HG03097 (cell line): Measurements from ENCODE around the gene KDSR.

Experiments
- ATAC-seq: cut with Tn5 transposase; IDR thresholded peaks from one replicate; pipeline ENCODE4 v1.9.1; 2021; ENCODE audit not compliant: unreplicated experiment, low FRiP score

Gene KDSR

DNA sequence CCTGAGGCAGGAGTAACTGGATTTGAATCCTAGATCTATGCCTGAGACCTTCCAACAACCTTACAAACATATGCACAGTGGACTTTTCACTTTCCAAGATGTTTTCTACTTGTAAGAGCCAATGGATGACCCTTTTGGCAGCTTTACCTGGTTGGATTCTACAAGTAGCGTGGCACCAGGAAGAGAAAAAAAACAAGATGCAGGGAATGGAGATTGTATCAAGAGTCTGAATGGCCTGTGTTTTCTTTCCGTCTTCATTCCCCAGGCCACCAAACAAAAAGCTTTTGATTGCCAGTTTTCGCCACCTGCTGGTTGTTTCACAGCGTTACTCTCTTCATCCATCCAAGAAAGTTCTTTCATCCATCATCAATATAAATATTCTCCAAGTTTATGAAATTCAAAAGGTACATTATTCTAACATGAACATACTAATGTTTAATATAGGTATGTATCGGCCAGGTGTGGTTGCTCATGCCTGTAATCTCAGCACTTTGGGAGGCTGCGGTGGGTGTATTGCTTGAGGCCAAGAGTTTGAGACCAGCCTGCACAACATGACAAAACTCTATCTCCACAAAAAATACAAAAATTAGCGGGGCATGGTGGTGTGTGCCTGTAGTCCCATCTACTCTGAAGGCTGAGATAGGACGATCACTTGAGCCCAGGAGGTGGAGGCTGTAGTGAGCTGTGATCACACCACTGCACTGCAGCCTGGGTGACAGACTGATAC lies 43.9 kb downstream of the KDSR start:
- ATAC-seq: no peak

DNA sequence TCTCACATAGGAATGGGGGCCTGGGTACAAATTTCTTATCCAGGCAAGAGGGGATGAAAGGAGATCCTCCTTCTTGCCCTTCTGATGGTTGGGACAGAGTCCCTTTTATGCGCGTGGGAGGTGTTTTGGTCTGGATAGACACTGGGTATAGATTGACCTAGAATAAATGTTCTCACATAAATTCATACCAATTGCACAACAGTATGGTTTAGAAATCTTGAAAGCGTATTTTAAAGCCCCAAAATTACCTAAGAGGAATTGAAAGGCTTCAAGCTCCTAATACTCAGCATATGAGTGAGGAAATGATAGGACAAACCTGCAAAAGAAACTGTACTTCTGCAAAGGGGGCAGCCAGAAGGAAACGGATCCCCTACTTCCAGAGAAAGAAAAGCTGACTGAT lies 44.8 kb downstream of the KDSR start:
- no peak for ATAC-seq

DNA sequence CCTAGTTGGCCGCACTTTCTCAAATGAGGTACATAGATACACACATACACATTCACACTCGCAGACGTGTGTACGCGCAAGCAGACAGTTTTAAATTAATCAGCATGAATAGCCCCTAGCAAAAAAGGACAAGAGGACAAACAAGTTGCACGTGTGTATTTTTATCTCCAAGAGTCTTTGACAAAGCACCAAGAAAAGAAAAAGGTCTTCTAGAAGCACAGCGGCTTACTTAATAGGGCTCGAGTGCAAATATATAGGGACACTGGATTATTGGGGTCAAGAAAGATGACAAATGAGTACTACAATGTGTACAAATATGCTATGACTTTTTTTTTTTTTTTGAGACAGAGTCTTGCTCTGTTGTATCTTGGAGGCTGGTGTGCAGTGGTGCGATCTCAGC lies 45.7 kb downstream of the KDSR start:
- no peak for ATAC-seq

DNA sequence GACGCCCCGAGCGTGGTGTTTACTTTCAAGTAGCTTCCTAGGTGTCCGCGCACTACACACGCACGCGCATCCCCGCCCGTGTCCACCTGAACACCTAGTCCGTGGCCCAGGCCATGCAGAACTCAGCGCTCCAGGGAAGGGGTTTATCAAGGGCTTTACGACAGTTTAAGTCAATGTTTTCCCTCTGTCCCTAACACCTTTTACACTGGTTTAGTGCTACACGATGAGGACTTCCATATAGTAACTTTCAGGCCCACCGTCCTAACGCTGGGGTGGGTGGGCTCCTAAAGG lies 46.1 kb downstream of the KDSR start:
- no peak for ATAC-seq

DNA sequence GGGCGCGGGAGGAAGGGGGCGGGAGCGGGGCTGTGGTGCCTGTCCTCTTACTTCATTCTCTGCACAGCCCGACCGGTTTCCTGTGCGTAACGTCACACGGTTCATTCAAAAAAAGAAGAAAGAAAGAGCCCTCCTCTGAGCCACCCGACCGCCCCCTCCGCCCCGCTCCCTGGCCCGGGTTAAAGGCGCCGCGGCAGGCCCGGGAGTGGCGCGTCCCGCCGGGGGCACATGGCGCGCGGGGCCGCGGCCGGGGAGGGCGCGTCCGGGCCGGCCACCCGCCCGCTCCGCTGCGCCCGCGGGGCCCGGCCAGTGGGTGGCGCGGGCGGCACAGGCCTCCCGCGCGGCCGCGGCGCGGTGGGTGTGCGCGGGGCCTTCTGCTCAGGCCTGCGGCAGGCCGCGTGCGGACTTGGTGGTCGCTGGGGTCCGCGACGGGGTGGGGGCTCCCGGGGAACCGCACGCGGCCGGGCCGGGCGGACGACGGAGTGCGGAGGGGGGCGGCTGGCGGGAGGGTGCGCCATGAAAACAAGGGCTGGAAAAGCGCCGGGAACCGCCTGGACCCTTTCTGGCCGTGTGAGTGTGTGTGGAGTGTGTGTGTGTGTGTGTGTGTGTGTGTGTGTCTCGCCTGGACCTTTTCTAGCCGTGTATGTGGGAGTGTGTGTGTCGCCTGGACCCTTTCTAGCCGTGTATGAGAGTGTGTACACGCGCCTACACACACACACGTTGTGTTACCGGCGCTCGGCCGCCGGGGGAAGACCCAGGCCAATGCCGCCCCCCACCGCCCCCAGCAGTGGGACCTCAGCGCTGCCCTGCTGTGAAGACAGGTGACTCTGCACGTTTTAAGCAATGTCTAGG lies 46.7 kb downstream of the KDSR start:
- ATAC-seq: peak; percentile 44

DNA sequence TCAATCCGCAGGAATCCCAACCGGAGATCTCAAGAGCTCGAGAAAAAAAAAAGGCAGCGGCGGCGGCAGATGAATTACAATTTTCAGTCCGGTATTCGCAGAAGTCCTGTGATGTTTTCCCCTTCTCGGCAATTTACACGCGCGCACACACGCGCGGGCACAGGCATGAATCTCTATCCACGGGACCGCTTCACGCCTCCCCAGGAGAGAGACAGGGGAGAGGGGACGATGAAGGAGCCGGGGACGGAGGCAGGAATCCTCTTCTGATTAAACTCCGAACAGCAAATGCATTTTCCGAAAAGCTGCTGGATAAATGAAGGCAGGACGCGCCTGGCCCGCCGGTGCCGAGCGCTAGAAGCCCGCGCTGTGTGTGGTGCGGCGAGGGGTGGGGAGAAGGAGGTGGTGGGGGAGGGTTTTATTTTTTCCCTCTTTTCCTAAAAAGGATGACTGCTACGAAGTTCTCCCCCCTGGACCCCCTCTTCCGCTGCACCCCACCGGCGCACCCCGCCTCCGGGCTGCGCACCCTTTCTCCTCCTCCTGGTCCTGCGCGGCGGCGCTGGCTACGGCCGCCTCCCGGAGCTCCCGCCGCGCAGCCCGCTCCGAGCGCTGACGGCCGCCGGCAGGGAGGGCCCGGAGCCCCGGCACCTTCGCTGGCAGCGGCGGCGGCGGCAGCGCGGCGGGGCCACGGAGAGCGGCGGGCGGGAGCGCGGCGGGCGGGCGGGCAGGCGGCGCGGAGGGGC lies 47.5 kb downstream of the KDSR start, which contains the start of gene BCL2:
Gene BCL2, minus strand, starts transcription at position 387 of the 740 bp plus-strand sequence.
- ATAC-seq: peak; percentile 10

DNA sequence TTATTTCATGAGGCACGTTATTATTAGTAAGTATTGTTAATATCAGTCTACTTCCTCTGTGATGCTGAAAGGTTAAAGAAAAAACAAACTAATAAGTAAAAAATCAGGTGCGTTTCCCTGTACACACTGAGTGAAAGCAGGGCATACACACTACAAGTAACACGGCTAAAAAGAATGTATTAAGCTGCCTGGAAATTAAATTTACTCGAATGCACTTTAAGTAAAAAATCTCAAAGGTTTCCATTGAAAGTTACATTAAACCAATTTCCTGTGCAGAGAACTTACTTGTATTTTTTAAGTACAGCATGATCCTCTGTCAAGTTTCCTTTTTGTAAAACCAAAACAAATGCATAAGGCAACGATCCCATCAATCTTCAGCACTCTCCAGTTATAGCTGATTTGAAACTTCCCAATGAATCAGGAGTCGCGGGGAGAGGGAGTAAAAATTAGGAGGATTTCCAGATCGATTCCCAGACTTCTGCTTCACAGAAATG lies 48.1 kb downstream of the KDSR start:
- ATAC-seq: no peak

DNA sequence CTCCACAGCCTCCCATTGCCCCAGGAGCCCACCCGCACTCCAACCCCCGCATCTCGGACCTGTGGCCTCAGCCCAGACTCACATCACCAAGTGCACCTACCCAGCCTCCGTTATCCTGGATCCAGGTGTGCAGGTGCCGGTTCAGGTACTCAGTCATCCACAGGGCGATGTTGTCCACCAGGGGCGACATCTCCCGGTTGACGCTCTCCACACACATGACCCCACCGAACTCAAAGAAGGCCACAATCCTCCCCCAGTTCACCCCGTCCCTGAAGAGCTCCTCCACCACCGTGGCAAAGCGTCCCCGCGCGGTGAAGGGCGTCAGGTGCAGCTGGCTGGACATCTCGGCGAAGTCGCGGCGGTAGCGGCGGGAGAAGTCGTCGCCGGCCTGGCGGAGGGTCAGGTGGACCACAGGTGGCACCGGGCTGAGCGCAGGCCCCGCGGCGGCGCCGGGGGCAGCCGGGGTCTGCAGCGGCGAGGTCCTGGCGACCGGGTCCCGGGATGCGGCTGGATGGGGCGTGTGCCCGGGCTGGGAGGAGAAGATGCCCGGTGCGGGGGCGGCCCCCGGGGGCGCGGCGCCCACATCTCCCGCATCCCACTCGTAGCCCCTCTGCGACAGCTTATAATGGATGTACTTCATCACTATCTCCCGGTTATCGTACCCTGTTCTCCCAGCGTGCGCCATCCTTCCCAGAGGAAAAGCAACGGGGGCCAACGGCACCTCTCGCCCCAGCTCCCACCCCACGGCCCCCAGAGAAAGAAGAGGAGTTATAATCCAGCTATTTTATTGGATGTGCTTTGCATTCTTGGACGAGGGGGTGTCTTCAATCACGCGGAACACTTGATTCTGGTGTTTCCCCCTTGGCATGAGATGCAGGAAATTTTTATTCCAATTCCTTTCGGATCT lies 48.8 kb downstream of the KDSR start:
- ATAC-seq: peak; percentile 47

DNA sequence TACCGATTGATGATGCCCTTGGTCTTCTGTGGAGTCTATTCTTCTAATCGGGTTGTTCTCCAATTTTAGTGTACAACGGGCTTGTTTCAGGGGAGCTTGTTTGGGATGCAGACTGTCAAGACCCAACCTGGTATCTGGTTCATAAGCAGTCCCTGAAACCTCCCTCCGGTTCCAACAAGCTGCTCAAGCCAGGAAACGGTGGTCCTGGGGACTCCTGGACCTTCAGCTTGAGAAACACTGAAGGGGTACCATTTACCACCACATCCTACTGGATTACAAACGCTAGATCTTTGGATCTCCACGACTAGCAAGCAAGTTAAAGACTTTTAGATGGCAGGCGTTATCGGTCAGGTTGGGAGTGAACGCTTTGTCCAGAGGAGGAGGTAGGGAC lies 49.5 kb downstream of the KDSR start:
- ATAC-seq: no peak

DNA sequence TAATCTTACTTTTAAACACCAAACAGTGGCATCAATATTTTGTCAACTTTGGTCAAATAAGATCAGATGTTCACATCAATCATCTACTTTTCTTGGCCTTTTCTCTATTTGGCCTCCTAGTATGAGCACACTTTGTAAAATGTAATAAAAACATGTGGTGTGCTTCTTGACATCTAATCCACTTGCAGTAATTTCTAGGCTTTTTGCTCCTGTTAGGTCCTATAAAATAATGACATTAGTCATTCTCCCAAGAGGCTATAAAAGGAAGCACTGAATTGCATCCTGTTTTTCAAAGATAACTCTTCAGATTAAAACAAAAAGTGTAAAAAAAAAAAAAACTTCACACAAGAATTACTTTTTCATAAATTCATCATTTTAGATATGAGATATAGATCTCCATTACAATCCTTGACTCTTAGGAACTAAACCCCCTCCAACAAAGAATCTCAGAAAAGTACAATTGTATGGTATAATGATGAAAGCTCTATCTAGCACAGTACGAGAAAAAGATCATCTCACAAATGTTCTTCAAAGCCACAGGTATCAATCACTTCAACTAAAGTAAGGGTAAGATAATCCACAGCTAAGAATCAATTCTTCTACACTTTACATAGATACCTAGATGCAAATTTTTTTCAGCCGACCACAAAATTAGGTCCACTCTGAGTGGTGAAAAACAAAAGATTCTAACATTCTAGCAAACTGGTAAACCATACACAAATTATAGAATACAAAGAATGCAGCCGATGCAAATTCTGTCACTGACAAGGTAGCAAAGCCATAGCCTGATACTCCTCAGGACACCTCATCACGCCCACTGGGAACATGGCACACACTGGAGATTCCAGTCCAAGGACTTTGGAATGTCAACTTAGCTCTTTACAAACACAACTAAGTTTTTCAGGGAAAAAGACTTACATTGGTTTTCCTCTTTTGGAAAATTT lies 50.1 kb downstream of the KDSR start:
- no peak for ATAC-seq

DNA sequence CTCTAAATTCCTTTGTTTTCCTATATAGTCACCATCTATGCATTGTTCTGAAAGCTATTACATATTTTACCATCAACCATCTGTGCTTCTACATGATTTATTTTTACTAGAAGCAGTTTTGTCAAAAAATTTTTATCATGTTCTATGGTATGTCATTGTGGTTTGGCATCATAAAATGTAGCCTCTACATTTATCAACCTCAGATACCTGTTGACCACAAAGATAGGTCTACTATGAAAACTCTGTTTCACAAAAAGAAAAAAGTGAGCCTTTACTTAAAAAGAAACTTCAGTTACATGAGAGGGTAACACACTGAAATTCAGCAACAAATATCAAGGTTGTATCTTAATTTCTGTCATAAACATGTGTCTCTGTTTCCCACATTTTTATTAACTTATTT lies 51.1 kb downstream of the KDSR start:
- no peak for ATAC-seq

DNA sequence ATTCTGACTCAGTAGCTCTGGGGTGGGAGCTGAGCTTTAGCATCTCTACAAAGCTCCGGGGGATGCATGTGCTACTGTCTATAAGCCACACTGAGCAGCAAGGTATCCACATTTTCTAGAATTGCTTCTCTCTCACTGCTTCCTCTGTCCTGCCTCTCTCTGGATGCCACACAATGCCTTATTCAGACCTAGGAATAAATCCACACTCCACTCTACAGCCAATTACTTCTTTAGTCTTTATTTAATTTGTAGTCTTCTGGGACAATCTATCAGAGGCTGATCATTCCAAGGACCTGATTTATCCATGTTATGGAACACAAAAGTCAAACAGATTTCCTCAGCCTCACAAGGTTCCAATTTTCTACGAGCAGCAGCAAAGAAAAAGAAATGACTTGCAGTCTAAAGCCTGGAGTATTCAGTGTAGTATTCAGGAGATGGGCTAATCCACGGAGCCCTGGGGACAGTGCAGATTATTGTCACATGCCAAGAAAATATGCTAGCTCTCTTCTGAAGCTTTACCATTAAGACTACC lies 51.8 kb downstream of the KDSR start:
- no peak for ATAC-seq

DNA sequence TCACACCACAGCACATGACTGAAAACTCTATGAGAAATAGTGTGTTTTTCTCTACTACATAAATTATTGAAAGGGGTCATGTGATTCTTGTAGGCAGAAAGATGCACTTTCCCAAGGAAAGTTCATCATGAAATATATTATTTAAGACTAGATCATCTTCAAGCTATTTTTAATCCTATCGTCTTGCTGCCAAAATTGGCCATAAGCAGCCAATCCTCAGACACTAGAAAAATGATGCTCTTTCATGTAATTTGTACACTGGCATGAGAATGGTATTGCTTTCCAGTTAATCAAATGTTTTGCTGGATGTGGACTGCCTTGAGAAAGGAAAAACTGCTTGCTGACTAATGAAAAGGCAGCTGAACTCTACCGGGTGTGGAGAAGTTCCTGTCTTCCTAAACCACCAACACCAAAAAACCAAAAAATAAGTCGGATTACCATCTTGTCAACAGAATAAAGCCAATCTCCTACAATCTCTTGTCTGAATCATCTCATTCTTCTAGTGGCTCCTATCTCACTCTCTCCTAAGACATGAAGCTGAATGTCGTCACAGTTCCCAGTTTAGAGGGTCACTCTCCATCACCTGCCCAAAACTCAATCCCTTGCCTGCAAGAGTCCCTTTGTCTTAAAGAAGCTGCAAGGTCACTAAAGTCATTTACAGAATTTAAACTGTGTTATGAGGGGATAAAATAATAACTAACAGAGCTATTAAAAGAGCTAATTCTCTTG lies 52.8 kb downstream of the KDSR start:
- ATAC-seq: no peak

DNA sequence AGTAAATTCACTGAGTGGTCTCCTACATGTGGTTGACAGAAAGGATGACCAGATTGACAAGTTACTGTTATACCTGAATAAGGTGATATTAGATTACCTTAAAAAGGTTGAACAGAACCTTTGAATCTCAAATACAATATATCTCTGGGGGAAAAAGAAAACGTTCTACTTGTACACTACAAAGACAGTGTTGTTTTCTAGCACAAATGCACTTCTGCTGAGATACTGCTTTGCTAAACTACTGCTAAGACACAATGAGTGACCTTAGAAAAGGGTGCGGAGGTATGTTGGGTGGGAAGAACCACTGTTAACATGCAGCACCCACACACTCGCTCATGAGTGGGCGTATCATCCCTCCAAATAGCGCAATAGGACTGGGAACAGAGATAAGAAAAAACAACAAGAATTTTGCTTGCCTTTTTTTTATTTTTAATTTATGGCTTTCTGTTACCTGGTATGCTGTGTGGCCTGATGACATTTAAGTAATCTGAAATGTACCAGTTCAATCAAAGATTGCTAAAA lies 53.5 kb downstream of the KDSR start:
- no peak for ATAC-seq

DNA sequence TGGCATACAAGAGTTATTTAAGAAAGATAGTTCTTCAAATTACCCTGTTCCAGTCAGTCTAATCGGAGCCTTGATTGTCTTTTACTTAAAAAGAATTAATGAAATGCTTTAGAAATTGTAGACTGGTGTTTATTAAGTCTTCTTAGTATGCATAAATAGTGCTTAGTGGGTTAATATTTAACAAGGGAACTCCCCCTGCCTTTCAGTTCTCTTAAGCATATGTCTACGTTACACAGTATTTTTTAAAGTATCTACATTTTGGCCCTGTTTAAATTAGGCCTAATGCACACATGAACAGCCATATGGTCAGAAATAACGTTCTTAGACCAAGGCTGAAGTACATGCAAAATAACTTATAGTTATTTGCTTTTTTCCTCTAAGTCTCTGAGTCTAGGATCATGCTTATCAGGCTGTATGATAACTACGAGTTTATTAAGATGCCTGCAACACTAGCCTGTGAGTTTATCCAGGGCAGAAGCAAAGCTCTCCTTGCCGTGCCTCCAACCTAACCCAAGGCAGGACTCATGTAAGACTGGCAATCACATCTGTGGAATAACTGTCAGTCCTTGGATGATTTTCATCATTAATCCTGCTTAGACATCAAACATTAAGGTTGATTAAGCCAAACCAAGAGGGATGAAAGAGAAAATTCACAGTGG lies 54.1 kb downstream of the KDSR start:
- peak; percentile 30 for ATAC-seq

DNA sequence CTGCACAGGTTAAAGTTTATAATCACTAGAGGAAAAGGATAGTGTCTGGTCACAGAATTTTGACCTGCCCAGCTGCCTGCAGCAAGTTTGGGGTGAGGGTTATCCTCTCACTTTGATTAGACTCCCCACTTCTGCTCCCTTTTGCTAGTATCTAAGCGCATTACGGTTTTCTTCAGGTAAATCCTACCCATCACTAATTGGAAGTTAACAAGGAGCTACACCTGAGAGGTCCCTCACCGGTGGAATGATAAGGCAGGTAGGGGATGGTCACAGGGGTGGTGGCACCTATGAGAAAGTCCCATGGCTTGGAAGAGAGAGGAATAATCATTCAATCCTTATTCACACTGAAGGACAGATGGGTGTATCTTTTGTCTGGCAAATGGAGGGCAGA lies 55.0 kb downstream of the KDSR start:
- peak; percentile 1 for ATAC-seq
